GM12878 (cell line): ENCODE results near the gene NAV2. TPM values are rescaled to one million over a fixed set of nuclear protein-coding genes. Genes with fewer than 3 reads are reported as not detected.

ENCODE experiments used
- ATAC-seq: fragments of 200-7000 bp; cut with Tn5 transposase; 3 replicates; pipeline ENCODE4 v1.9.1; 2020; ENCODE audit warnings: mild to moderate bottlenecking, moderate library complexity
- BruUV-seq: library from RNA; stranded (reverse); fragments of 400-500 nt; replicated peaks from 2 replicates; lab custom pipeline; 2021; lab: Mats Ljungman, UMichigan
- CTCF ChIA-PET: fragments of 300-600 bp; sonication (Branson Sonifier 250); formaldehyde crosslinking; extraction: SDS; loops from one replicate; lab custom pipeline; 2021; ENCODE audit warnings: inconsistent platforms; lab: Yijun Ruan, JAX
- POLR2A ChIA-PET: fragments of 350-600 bp; formaldehyde crosslinking; extraction: SDS; loops from one replicate; lab custom pipeline; 2021; ENCODE audit warnings: inconsistent platforms; lab: Charles Lee
- RAD21 ChIA-PET: fragments of 300-600 bp; sonication (Branson Sonifier 250); formaldehyde crosslinking; loops from one replicate; lab custom pipeline; 2023; ENCODE audit warnings: antibody characterized with exemption; ENCODE audit not compliant: unreplicated experiment; lab: Charles Lee
- SMC1A ChIA-PET: fragments of 300-600 bp; sonication (Branson Sonifier 250); formaldehyde crosslinking; loops from one replicate; lab custom pipeline; 2023; ENCODE audit not compliant: unreplicated experiment, uncharacterized antibody; lab: Charles Lee
- DNase-seq: peaks from one replicate; pipeline ENCODE4 v3.0.0-alpha.2; 2011; ENCODE audit warnings: low read depth, low spot score
- FAIRE-seq: peaks from 3 replicates; lab custom pipeline; 2011; peaks lifted over from hg19 to GRCh38; lab: Jason Lieb, UNC
- H2AFZ ChIP-seq: 2 replicates; pipeline ENCODE4 v1.6.0; 2011; ENCODE audit warnings: low read depth, low read length, control low read depth; ENCODE audit not compliant: control insufficient read depth
- H3K27ac ChIP-seq: 2 replicates; pipeline ENCODE4 v1.5.1; 2011; ENCODE audit warnings: control low read depth; ENCODE audit not compliant: control insufficient read depth, insufficient read depth
- H3K27me3 ChIP-seq, 2 experiments: replicated peaks in 1 of 2; 2 replicates each; pipeline versions ENCODE4 v1.6.0 to v1.6.1; 2011; ENCODE audit warnings: low read length in 1 of 2; ENCODE audit not compliant: control insufficient read depth in 2 of 2, insufficient read depth in 2 of 2
- H3K36me3 ChIP-seq, 2 experiments: 2 replicates each; pipeline ENCODE4 v1.5.1; 2011; ENCODE audit warnings: low read length in 1 of 2; ENCODE audit not compliant: control insufficient read depth in 2 of 2, insufficient read depth in 2 of 2
- H3K4me1 ChIP-seq: 2 replicates; pipeline ENCODE4 v1.6.1; 2011; ENCODE audit warnings: mild to moderate bottlenecking, low read length, moderate library complexity, mixed read lengths; ENCODE audit not compliant: control insufficient read depth, insufficient read depth
- H3K4me2 ChIP-seq: 2 replicates; pipeline ENCODE4 v1.6.0; 2011; ENCODE audit warnings: control low read depth; ENCODE audit not compliant: control insufficient read depth, insufficient read depth
- H3K4me3 ChIP-seq: fragments of 200-600 bp; sonication (generic); 2 replicates; pipeline ENCODE4 v1.5.1; 2016
- H3K79me2 ChIP-seq: 2 replicates; pipeline ENCODE4 v1.6.0; 2011; ENCODE audit warnings: low read length; ENCODE audit not compliant: control insufficient read depth, insufficient read depth
- H3K9ac ChIP-seq: 2 replicates; pipeline ENCODE4 v1.8.0; 2011; ENCODE audit warnings: low read length, control low read depth, mixed read lengths; ENCODE audit not compliant: control insufficient read depth, insufficient read depth
- H3K9me3 ChIP-seq: replicated peaks from 3 replicates; pipeline ENCODE4 v1.5.1; 2011; ENCODE audit warnings: mild to moderate bottlenecking, low read length; ENCODE audit not compliant: control insufficient read depth, insufficient read depth
- H4K20me1 ChIP-seq: 2 replicates; pipeline ENCODE4 v1.6.0; 2011; ENCODE audit not compliant: control insufficient read depth, insufficient read depth
- CHD4 ChIP-seq: fragments of 200-600 bp; sonication (generic); IDR thresholded peaks from 2 replicates; pipeline ENCODE4 v1.6.1; 2016; ENCODE audit warnings: mild to moderate bottlenecking
- DPF2 ChIP-seq: fragments of 450-650 bp; IDR thresholded peaks from 2 replicates; pipeline ENCODE4 v1.6.1; 2017; ENCODE audit warnings: mild to moderate bottlenecking
- FOXK2 ChIP-seq: fragments of 450-650 bp; IDR thresholded peaks from 2 replicates; pipeline ENCODE4 v1.6.1; 2017; ENCODE audit warnings: mild to moderate bottlenecking, moderate library complexity
- HDAC2 ChIP-seq: fragments of 200-600 bp; sonication (generic); IDR thresholded peaks from 2 replicates; pipeline ENCODE4 v1.6.1; 2017
- HSF1 ChIP-seq: fragments of 150-350 bp; IDR thresholded peaks from 2 replicates; pipeline ENCODE4 v1.6.1; 2014; ENCODE audit warnings: mild to moderate bottlenecking, low read depth, low read length
- IKZF1 ChIP-seq: fragments of 450-650 bp; conservative IDR thresholded peaks from 2 replicates; pipeline ENCODE4 v1.6.1; 2017; ENCODE audit warnings: antibody characterized with exemption, mild to moderate bottlenecking
- MTA3 ChIP-seq: IDR thresholded peaks from 2 replicates; pipeline ENCODE4 v1.6.1; 2012; ENCODE audit warnings: low read length, inconsistent platforms, borderline replicate concordance
- NFYA ChIP-seq: IDR thresholded peaks from 2 replicates; pipeline ENCODE4 v1.6.1; 2011; ENCODE audit warnings: low read depth, mild to moderate bottlenecking, low read length, improper control_type of control experiment, borderline replicate concordance
- PML ChIP-seq: IDR thresholded peaks from 2 replicates; pipeline ENCODE4 v1.6.1; 2012; ENCODE audit warnings: low read length, inconsistent platforms
- TCF12 ChIP-seq: IDR thresholded peaks from 2 replicates; pipeline ENCODE4 v1.6.1; 2011; ENCODE audit warnings: low read depth, mild to moderate bottlenecking, low read length
- USF2 ChIP-seq: IDR thresholded peaks from 2 replicates; pipeline ENCODE4 v1.6.1; 2011; ENCODE audit warnings: low read depth, low read length, improper control_type of control experiment, borderline replicate concordance
- ZNF274 ChIP-seq: IDR thresholded peaks from one replicate; pipeline ENCODE4 v1.8.0; 2011; ENCODE audit not compliant: insufficient read length, insufficient read depth
- WGBS: methylation state at CpG from one replicate; pipeline ENCODE4 v1.1.6; 2016; ENCODE audit warnings: low lambda C conversion rate; ENCODE audit not compliant: insufficient replicate concordance, insufficient coverage; ENCODE audit errors: missing lambda C conversion rate; 5-methylcytosine and 5-hydroxymethylcytosine counted together
- in situ Hi-C: fragments of 300-500 bp; cut with MboI; formaldehyde crosslinking; loops from 9 replicates; pipeline ENCODE4 v1.14.3; 2018; ENCODE audit warnings: mixed read lengths
- intact Hi-C: fragments of 100-400 bp; cut with micrococcal nuclease; formaldehyde crosslinking; loops from one replicate; pipeline ENCODE4 v1.14.2; 2022; ENCODE audit not compliant: unreplicated experiment
- polyA plus RNA-seq, 11 experiments: library from polyadenylated mRNA; depleted of rRNA in 4 of 11; unstranded in 6 of 11; stranded (reverse) in 5 of 11; fragments of >200 nt; fragmentation: Nextera tagmentation in 4 of 11; fragmentation: Illumina TruSeq in 1 of 11; extraction: Ambion mirVana in 4 of 11; extraction: Trizol in 1 of 11; gene quantifications; 1 replicate in 1 of 11; 2 replicates in 10 of 11; pipeline versions ENCODE4 v1.2.1 to v1.2.3, GENCODE V29; 2011 to 2016; ENCODE audit warnings: inconsistent platforms in 2 of 11, missing spikeins in 2 of 11, low read depth in 1 of 11
- total RNA-seq, 4 experiments: library from RNA; depleted of rRNA in 3 of 4; stranded (reverse); fragments of >200 nt in 3 of 4; fragmentation: Illumina TruSeq in 1 of 4; extraction: Trizol in 1 of 4; gene quantifications; 2 replicates each; pipeline versions ENCODE4 v1.2.1 to v1.2.3, GENCODE V29; 2013 to 2021

Gene NAV2
- total and polyA plus RNA-seq, 10 of the 15 experiments (the other 5 are each of a cell fraction or from before 2014, with no cell fraction given), result 0.35 to 6.1 (median 1.1) TPM

GRCh38 chr11:19962801-19963175 lies 250.2 kb downstream of the NAV2 start:
- no peaks in the 10 kb centered on the region for H3K79me2 ChIP-seq
- no peak for TF ChIP-seq CHD4
- no peak for TF ChIP-seq HDAC2
- TF ChIP-seq FOXK2, result no peak
- no peak for TF ChIP-seq MTA3
- TF ChIP-seq HSF1, result no peak
- TF ChIP-seq NFYA, result no peak
- no peak for TF ChIP-seq DPF2
- no peak for TF ChIP-seq TCF12
- no peak for TF ChIP-seq USF2
- TF ChIP-seq IKZF1, result no peak
- no peak for TF ChIP-seq PML
- TF ChIP-seq ZNF274, result no peak
- TF ChIP-seq, all 136 proteins: peak for 0
- intact Hi-C loops (no loop called here), in situ Hi-C loops (no loop called here)
- H3K4me3 ChIP-seq, result no peak overlapping the region
- H3K36me3 ChIP-seq, result no peaks in the 10 kb centered on the region
- H3K27ac ChIP-seq, result no peak overlapping the region
- DNase-seq, result no peak
- no peaks in the 10 kb centered on the region for H4K20me1 ChIP-seq
- no TSS peak for BruUV-seq
- no peak for ATAC-seq
- 38% methylated on average over 4 of the region's 4 CpGs for WGBS
- H3K4me1 ChIP-seq, result peaks cover 2% of the 10 kb centered on the region; the same call in 1 of the 2 replicates
- H3K9ac ChIP-seq, result no peak overlapping the region
- no peak overlapping the region for H3K4me2 ChIP-seq
- POLR2A ChIA-PET, result no interaction called here
- H2AFZ ChIP-seq, result no peak overlapping the region
- CTCF ChIA-PET, result interaction anchor here (0.8 to 3.0 kb wide), 5 partner anchors 11 to 389 kb away, joined by 3 to 27 read pairs (median 3); no protein-coding TSS in a partner anchor
- no peak for FAIRE-seq
- RAD21 ChIA-PET, result no interaction called here
- H3K27me3 ChIP-seq, result no peaks in the 10 kb centered on the region; a peak in 1 of 4 replicates
- SMC1A ChIA-PET, result interaction anchor here (0.9 to 2.2 kb wide), 3 partner anchors 10 to 55 kb away, joined by 3 to 8 read pairs (median 7); no protein-coding TSS in a partner anchor
- H3K9me3 ChIP-seq, result no peaks in the 10 kb centered on the region
